OCI-LY1 (cell line): ENCODE results near the gene PKNOX1.
"Not testable (repeated sequence)": the region's sequence is repeated elsewhere in the genome, so short reads cannot be mapped to it uniquely, and the experiment has no call there.

Source experiments
- CTCF ChIP-seq: fragments of 200-600 bp; sonication (generic), shearing (Covaris generic); IDR thresholded peaks from 2 replicates; pipeline ENCODE4 v1.5.1; 2017; ENCODE audit warnings: mild to moderate bottlenecking, antibody characterized with exemption, low read length, moderate library complexity, mixed read lengths
- EZH2 ChIP-seq: fragments of 200-600 bp; sonication (generic), shearing (Covaris generic); IDR thresholded peaks from 2 replicates; pipeline ENCODE4 v1.8.0; 2017; ENCODE audit warnings: borderline replicate concordance, mixed run types, mild to moderate bottlenecking, antibody characterized with exemption, low read length, moderate library complexity, mixed read lengths

- TF ChIP-seq CTCF, EZH2: not testable (repeated sequence)
These were observed 92.3 kb downstream of the PKNOX1 start for GRCh38 chr21:43066690-43067089.
